Nephron progenitor cell (in vitro differentiated cells): ENCODE results near the gene TECPR1.

ENCODE experiments used
- DNase-seq: peaks from one replicate; pipeline ENCODE4 v3.0.0; 2021
- H3K27ac Mint-ChIP-seq: 2 replicates; pipeline ENCODE4 v1.8.0; 2021; ENCODE audit warnings: mild to moderate bottlenecking, moderate library complexity, mixed read lengths
- H3K27me3 Mint-ChIP-seq: 2 replicates; pipeline ENCODE4 v1.8.0; 2021; ENCODE audit warnings: mild to moderate bottlenecking, low read depth, mixed read lengths; ENCODE audit not compliant: poor library complexity
- H3K36me3 Mint-ChIP-seq: 2 replicates; pipeline ENCODE4 v1.8.0; 2021; ENCODE audit warnings: low read depth, mixed read lengths
- H3K4me1 Mint-ChIP-seq: 2 replicates; pipeline ENCODE4 v1.8.0; 2021; ENCODE audit warnings: mixed read lengths
- H3K4me3 Mint-ChIP-seq: 2 replicates; pipeline ENCODE4 v1.8.0; 2021; ENCODE audit warnings: mild to moderate bottlenecking, moderate library complexity, mixed read lengths
- H3K9me3 Mint-ChIP-seq: 2 replicates; pipeline ENCODE4 v1.8.0; 2021; ENCODE audit warnings: mild to moderate bottlenecking, moderate library complexity, mixed read lengths
- CTCF ChIP-seq: fragments of 200-600 bp; sonication (generic); IDR thresholded peaks from 2 replicates; pipeline ENCODE4 v1.5.0; 2021; ENCODE audit warnings: antibody characterized with exemption

Gene TECPR1

GRCh38 chr7:98203261-98203963, 48.6 kb downstream of the TECPR1 start:
- Mint-ChIP-seq H3K4me1 (peaks cover 5% of the 10 kb centered on the region), H3K4me3 (no peak overlapping the region), H3K9me3 (peaks cover 13% of the 10 kb centered on the region), H3K27me3 (peaks cover 3% of the 10 kb centered on the region), H3K36me3 (peaks cover 70% of the 10 kb centered on the region), H3K27ac (no peak overlapping the region)
- DNase-seq: no peak
- no peak for TF ChIP-seq CTCF

DNA sequence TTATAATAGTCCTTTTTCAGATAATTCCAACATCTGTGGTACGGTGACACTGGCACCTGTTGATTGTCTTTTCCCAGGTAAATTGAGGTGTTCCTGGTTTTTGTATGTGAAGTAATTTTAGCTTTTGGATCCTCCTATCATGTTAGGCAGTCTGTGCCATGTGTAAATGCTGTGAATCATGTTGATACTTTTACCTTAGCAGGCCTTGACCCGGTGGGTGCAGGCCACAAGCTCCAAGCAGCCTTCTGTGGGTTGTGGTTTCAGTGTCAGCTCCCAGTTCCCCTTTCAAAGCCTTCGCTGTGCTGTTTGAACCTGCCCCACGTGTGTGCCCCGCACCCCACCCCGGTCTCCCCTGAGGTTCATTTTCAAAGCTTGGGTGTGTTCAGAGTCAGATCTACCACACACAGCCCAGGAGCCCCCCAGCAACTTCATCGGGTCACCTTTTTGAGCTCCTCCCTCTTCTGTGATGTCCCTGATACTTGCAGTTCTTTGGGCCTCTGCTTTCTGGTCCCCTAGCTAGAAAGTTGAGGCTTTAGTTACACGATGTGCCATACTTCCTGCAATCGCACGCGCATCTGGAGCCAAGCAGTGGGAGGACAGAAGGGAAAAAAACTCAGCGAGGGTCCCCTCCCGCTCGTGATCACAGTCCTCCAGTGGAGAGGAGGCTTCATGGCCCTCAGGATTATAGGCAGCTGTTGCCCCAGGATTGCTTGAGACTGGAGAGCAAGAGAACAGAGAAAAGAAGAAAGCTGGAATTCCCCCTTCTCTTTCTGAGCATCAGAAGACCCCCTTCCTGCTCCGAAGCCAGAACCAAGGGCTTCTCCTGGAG, 49.5 kb downstream of the TECPR1 start:
- Mint-ChIP-seq H3K27ac (peak overlapping the region; percentile 74), H3K4me1 (peaks cover 5% of the 10 kb centered on the region), H3K27me3 (peaks cover 3% of the 10 kb centered on the region), H3K4me3 (no peak overlapping the region), H3K9me3 (peaks cover 14% of the 10 kb centered on the region), H3K36me3 (peaks cover 76% of the 10 kb centered on the region)
- no peak for TF ChIP-seq CTCF
- no peak for DNase-seq

GRCh38 chr7:98200364-98200763, 51.7 kb downstream of the TECPR1 start:
- peaks cover 14% of the 10 kb centered on the region for H3K9me3 Mint-ChIP-seq
- no peak overlapping the region for H3K27ac Mint-ChIP-seq
- no peak for DNase-seq
- H3K27me3 Mint-ChIP-seq: peaks cover 3% of the 10 kb centered on the region
- H3K4me3 Mint-ChIP-seq: no peak overlapping the region
- TF ChIP-seq CTCF: no peak
- peaks cover 66% of the 10 kb centered on the region for H3K36me3 Mint-ChIP-seq
- peaks cover 5% of the 10 kb centered on the region for H3K4me1 Mint-ChIP-seq

- DNase-seq: no peak
- Mint-ChIP-seq H3K27me3 (peaks cover 3% of the 10 kb centered on the region), H3K27ac (no peak overlapping the region), H3K4me3 (no peak overlapping the region), H3K36me3 (peaks cover 57% of the 10 kb centered on the region), H3K4me1 (no peaks in the 10 kb centered on the region), H3K9me3 (peaks cover 14% of the 10 kb centered on the region)
- no peak for TF ChIP-seq CTCF
Observed at GRCh38 chr7:98199131-98199530, 52.9 kb downstream of the TECPR1 start.

GRCh38 chr7:98196706-98197605, 55.1 kb downstream of the TECPR1 start:
- H3K9me3 Mint-ChIP-seq: peaks cover 14% of the 10 kb centered on the region
- peak overlapping the region; percentile 11 for H3K27ac Mint-ChIP-seq
- no peak for DNase-seq
- peaks cover 2% of the 10 kb centered on the region for H3K27me3 Mint-ChIP-seq
- H3K36me3 Mint-ChIP-seq: peaks cover 63% of the 10 kb centered on the region
- H3K4me1 Mint-ChIP-seq: no peaks in the 10 kb centered on the region
- no peak overlapping the region for H3K4me3 Mint-ChIP-seq
- no peak for TF ChIP-seq CTCF
